Sigmoid colon (tissue), 4 donors: ENCODE data around the gene DDX3Y.

Experiments used
- CTCF ChIP-seq, 4 experiments: fragments of 450-650 bp in 3 of 4; fragments of 200-600 bp in 1 of 4; IDR thresholded peaks; one replicate each; pipeline ENCODE4 v1.5.1; 2016 to 2019; ENCODE audit warnings: antibody characterized with exemption in 4 of 4, mild to moderate bottlenecking in 3 of 4, moderate library complexity in 2 of 4
- EP300 ChIP-seq, 4 donors: sonication (generic); formaldehyde crosslinking; IDR thresholded peaks; one replicate each; pipeline ENCODE4 v1.6.1; 2017; ENCODE audit warnings: antibody characterized with exemption in 4 of 4
- POLR2A ChIP-seq, 2 donors: fragments of 450-650 bp; IDR thresholded peaks; one replicate each; pipeline ENCODE4 v1.6.1; 2016; ENCODE audit warnings: antibody characterized with exemption in 2 of 2, mild to moderate bottlenecking in 2 of 2, moderate library complexity in 2 of 2

- TF ChIP-seq CTCF (IDR thresholded peaks at IDR 0.05) (no peak), POLR2A (IDR thresholded peaks at IDR 0.05) (no peak), EP300 (IDR thresholded peaks at IDR 0.05) (no peak)
Measured at GRCh38 chrY:12898604-12899003, 6.1 kb upstream of the DDX3Y start.
